NCI-H1930 (cell line): ENCODE measurements around the gene ARHGEF18.
"Not testable (repeated sequence)": the region's sequence is repeated elsewhere in the genome, so short reads cannot be mapped to it uniquely, and the experiment has no call there.

Experiments used
- DNase-seq, 2 experiments: peaks; one replicate each; lab custom pipeline; 2025; lab: John Stamatoyannopoulos, UW

Gene ARHGEF18

GRCh38 chr19:7346997-7347396, 1.7 kb upstream of the ARHGEF18 start:
- DNase-seq, result not testable (repeated sequence)

GRCh38 chr19:7349231-7349591, 474 bp downstream of the ARHGEF18 start:
- DNase-seq, result no peak

GRCh38 chr19:7349961-7350711, 1.4 kb downstream of the ARHGEF18 start:
- DNase-seq, result no peak

DNA sequence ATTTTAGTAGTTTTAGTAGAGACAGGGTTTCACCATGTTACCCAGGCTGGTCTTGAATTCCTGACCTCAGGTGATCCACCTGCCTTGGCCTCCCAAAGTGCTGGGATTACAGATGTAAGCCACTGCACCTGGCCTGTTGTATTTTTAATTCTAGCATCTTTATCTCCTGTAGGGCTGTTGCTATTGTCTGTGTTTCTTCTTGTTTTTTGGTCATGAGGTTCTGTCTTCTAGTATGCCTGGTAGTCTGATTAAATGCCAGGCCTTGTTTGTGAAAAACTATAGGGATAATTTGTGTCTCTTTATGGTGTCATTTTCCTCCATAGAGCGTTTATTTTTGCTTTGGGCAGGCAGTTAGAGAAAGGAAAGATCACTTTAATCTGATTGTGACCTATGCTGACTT, 3.1 kb downstream of the ARHGEF18 start:
- no peak for DNase-seq

DNA sequence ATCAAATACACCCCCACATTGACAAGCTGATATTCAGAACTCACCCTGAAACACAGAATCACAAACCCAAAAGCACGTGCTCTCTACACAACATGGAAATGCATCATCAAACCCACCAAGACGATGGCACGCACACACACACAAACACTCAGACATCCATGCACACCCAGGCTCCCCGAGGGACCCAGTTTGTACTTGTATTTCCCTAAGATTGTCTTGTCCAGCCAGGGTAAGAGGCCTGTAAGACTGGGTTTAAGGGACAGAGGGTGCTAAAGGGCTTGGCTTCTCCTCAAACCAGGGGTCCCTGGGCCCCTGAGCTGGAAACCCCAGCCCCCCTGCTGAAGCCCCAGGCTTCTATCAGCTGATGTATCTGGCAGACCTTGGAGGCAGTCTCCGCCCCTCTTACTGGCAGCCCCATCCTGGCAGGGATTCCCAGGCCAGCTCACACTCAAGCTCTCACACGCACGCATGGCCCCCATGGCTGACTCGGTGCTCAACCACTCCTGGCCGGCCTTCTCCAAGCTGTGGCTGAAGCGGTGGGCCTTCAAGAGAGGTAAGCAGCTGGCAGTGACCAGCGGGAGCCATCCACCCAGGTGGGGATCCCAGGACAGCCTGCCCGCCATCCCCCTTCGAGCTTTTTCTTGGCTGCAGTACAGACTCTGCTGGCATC, 6.5 kb downstream of the ARHGEF18 start:
- DNase-seq, result no peak

DNA sequence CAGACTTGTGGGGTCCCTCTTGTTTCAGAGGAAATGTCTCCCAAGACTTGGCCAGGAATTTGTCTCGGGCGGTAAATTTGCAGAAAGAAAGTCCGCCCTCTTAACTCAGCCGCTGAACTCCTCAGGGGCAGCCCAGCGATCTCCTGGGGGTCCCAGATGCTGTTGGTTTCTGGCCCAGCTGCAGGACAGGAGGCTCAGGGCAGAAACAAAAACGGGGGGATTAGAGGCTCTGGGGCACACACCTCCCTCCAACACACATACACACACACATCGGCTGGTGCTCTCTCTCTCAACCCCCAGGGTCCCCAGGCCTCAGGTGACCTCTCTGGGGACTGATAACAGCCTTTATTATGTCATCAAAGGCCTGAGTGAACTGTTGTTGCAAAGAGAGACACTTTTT, 7.1 kb downstream of the ARHGEF18 start:
- no peak for DNase-seq

DNA sequence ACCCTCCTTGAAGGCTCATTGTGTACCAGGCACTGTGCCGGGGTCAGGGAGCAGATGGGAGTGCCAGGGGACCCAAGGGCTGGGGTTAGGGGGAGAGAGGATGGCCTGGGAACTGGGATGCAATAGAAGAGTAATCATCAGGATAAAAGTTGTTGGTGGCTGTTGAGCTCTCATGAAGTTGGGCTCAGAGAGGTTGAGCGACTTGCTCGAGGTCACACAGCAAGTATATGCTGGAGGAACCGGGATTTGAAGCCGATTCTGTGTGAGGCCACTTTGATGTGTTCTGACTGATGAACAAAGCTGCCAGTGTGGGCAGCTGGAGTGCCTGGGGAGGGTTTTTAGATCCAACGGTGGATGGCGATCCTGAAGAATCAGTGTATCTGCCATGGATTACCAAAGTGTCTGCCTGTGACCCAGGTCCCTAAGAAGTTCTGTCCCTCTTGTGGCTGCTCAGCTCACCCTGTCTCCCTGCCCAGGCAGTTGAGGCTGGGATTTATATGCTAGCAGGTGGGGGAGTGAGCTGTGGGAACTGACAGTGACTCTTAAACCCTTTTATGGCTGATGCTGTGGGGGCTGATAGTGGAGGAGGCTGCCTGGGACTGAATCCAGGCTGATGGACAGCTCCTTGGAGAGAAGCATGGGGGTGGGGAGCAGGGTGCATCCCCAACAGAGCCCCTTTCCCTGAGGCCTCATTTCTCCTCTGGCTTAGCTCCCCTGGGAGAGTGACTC, 8.3 kb downstream of the ARHGEF18 start:
- DNase-seq, result no peak

GRCh38 chr19:7358102-7358597, 9.4 kb downstream of the ARHGEF18 start:
- no peak for DNase-seq

- DNase-seq, result no peak
Observed at GRCh38 chr19:7360393-7360984, 11.8 kb downstream of the ARHGEF18 start.

DNA sequence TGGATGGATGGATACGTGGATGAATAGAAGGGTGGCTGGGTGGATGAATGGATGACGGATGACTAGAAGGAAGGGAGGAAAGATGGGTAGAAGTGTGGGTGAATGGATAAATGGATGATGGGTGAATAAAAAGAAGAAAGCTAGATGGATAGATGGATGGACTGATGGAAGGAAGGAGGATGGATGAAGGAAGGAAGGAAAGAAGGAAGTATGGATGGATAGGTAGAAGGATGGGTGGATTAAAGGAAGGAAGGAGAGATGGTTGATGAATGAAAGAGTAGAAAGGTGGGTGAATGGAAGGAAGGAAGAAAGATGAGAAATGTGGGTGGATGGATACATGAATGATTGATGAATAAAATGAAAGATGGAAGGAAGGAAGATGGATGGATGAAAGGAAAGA, 14.5 kb downstream of the ARHGEF18 start:
- DNase-seq, result no peak

GRCh38 chr19:7366701-7367420, 18.1 kb downstream of the ARHGEF18 start:
- no peak for DNase-seq

DNA sequence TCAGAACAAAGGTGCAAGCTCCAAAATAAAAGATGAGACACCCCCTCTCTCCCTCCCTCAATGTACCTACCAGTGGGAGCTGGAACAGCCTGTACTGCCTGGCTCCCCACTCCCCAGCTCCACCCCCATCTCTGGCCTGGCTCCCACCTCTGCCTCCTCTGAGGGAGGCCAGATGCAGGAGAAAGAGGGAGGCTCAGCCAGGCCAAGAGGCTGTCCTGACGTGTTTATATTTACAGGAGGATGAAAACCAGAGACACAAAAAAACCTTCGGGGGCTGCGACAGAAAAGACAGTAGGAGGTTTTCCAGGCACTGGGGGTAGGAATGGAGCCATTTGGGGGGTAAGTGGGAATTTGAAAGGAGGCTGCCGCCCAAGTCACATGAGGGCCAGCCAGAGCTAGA, 19.7 kb downstream of the ARHGEF18 start:
- DNase-seq, result no peak

- not testable (repeated sequence) for DNase-seq
Observed at GRCh38 chr19:7368866-7369265, 20.1 kb downstream of the ARHGEF18 start.

DNA sequence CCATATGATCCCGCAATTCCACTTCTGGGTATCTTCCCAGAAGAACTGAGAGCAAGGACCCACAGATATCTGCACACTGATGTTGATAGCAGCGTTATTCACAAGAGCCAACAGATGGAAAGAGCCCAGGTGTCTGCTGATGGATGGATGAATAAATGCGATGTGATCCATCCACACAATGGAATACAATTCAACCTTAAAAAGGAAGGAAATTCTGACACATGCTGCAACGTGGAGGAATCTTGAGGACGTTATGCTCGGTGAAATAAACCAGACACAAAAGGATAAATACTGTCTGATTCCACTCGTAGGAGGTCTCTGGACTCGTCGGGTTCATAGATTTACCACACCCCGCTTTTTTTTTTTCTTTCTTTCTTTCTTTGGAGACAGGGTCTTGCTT, 21.8 kb downstream of the ARHGEF18 start:
- DNase-seq, result no peak

DNA sequence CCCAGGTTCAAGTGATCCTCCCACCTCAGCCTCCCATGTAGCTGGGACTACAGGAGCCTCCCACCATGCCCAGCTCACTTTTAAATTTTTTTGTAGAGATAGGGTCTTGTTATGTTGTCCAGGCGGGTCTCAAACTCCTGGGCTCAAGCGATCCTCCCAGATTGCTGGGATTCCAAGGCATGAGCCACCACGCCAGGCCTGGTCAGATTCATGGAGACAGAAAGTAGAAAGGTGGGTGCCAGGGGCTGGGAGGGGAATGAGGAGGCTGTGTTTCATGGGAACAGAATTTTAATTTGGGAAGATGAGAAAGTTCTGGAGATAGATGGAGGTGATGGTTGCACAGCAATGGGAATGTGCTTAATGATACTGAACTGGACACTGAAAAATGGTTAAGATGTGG, 22.3 kb downstream of the ARHGEF18 start:
- no peak for DNase-seq

GRCh38 chr19:7372810-7373209, 24.1 kb downstream of the ARHGEF18 start:
- no peak for DNase-seq

DNA sequence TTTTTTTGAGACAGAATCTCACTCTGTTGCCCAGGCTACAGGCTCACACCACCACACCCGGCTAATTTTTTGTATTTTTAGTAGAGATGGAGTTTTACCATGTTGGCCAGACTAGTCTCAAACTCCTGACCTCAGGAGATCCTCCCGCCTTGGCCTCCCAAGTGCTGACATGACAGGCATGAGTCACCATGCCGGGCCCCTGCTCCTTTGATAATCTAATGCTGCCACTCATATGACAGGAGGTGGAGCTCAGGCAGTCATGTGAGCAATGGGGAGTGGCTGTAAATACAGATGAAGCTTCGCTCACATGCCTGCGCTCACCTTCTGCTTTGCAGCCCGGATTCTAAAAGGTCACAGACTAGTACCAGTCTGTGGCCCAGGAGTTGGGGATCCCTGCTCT, 25.1 kb downstream of the ARHGEF18 start:
- no peak for DNase-seq

DNA sequence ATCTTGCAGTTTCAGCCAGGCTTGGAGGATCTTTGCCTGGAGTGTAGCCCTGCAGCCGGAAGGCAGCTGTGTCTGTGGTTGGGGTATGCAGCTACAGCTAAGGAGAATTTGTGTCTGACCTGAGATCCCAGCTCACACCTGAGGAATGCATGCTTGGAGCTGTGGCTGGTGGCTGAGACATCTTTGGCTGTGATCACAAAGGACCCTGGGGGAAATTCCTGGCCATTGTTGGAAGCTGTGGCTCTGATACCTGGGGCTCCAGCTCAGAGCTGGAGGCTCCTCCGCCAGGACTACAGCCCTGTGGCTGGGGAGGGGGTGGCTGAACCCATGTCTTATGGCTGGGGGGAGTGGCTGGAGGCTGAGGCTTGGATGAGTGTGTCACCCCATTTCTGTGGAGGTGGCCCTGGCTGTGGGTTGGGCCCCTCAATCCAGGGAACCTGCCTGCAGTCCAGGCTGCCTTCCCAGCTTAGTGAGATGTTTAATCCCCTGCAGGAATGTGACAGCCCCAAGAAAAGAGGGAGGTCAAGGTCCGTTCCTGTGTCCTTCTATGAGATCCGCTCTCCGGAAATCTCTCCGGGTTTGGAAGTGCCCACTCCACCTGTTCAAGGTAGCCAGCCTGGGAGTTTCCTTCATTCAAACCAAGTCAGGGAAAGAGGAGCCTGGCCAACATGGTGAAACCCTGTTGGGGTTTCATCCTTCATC, 27.6 kb downstream of the ARHGEF18 start:
- no peak for DNase-seq

- no peak for DNase-seq
Observed at GRCh38 chr19:7377196-7377595, 28.5 kb downstream of the ARHGEF18 start.

DNA sequence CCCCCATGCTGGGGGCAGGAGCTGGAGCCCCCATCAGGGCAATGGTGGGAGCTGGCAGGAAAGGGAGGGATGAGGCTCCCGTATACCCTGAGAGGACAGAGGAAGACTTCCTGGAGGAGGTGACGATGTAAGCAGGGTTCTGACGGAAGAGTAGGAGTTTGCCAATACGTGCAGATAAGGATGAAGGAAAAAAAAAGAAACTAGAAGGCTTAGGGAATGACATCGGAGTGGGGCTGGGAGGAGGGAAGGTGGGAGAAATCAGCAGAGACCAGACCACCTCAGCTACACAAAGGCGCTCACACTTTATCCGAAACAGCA, 32.3 kb downstream of the ARHGEF18 start:
- DNase-seq, result no peak

GRCh38 chr19:7382694-7383093, 34.0 kb downstream of the ARHGEF18 start:
- DNase-seq, result no peak
